Effector memory CD8-positive, alpha-beta T cell (primary cell): Measurements from ENCODE around the gene TPPP.

ENCODE experiments used
- ATAC-seq: fragments of 150-1000 bp; cut with Tn5 transposase; replicated peaks from 2 replicates; pipeline ENCODE4 v1.10.0; 2021; ENCODE audit warnings: mild to moderate bottlenecking, moderate library complexity
- DNase-seq, 3 experiments: peaks; one replicate each; pipeline ENCODE4 v3.0.0; 2021
- H3K27ac Mint-ChIP-seq, 2 donors: one replicate each; pipeline ENCODE4 v1.8.0; 2022; ENCODE audit warnings: mild to moderate bottlenecking in 2 of 2, mixed read lengths in 2 of 2, moderate library complexity in 2 of 2
- H3K27me3 Mint-ChIP-seq, 2 donors: one replicate each; pipeline ENCODE4 v1.8.0; 2022; ENCODE audit warnings: mixed read lengths in 2 of 2
- H3K36me3 Mint-ChIP-seq: one replicate; pipeline ENCODE4 v1.8.0; 2022; ENCODE audit warnings: mild to moderate bottlenecking, moderate library complexity, mixed read lengths; ENCODE audit not compliant: insufficient read depth
- H3K4me1 Mint-ChIP-seq, 2 donors: one replicate each; pipeline ENCODE4 v1.8.0; 2022; ENCODE audit warnings: low read depth in 2 of 2, mixed read lengths in 2 of 2
- H3K4me3 Mint-ChIP-seq, 2 donors: one replicate each; pipeline ENCODE4 v1.8.0; 2022; ENCODE audit warnings: mild to moderate bottlenecking in 2 of 2, mixed read lengths in 2 of 2, moderate library complexity in 2 of 2
- H3K9me3 Mint-ChIP-seq, 2 donors: one replicate each; pipeline ENCODE4 v1.8.0; 2022; ENCODE audit warnings: mixed read lengths in 2 of 2

The TPPP gene

DNA sequence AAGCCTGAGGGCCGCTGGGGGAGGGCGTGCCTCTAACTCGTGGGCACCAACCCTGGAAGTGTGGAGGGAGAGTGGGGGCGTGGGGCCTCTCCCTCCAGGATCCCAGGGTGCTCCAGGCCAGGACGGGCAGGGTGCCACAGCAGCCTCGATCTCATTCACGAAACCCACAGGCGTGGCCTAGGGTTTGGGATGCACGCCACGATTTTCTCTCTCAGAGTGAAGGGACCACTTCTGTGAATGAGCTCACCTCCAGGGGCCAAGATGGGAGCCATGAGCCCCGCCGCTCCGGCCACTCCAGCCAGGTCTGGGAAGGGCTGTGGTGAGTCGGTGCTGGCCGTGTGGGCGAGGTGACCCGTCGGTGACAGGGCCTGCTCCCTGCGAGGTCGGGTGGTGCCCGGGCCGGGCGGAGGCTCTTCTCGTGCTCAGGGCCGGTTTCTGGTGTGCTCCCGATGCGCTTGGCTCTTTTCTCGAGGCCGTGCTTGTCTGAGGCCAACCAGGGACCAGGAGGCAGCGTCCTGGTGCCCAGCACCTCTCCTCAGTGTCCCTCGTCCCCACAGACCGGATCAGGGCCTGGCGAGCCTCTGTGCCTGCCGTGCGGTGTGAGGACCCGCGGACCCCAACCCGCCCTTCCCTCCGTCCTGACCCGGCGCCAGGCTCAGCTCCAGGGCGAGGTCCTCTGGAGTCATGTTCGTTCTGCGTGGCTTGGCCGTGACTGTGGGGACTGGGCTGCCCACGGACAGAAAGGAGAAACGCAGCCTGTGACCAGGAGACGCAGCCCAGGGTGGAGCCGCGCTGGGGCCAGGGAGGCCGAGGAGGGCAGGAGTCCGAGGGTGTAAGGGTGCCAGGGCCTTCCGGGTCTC, 31.0 kb downstream of the TPPP start:
- no peak overlapping the region for H3K4me3 Mint-ChIP-seq
- no peak overlapping the region for H3K27ac Mint-ChIP-seq
- H3K4me1 Mint-ChIP-seq: no peaks in the 10 kb centered on the region
- H3K9me3 Mint-ChIP-seq: no peaks in the 10 kb centered on the region
- ATAC-seq (no peak), DNase-seq (no peak)
- peaks cover 23% of the 10 kb centered on the region for H3K36me3 Mint-ChIP-seq
- no peaks in the 10 kb centered on the region for H3K27me3 Mint-ChIP-seq

DNA sequence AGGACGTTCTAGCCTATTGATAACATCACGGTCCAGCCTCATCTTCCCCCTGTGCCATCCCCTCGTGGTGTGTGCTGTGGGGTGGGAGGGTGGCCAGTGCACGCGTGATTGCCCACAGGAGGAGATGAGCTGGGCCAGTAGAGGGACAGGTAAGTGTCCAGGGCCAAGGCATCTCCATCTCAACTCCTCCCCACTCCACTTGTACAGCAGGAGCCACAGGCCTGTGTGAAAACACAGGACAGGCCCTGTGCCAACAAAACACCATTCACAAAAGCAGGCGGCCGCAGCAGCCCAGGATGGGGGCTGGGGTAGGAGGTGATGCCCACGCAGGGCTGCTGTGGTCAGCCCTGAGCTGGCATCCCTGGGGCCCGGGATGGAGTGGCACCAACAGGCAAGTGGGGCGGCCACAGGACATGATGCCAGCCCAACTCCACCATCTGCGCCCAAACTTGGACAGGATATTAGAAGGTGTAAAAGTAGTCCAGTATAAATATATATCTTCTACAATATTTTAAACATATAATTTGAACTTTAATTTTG, 32.6 kb downstream of the TPPP start:
- ATAC-seq (no peak), DNase-seq (no peak)
- Mint-ChIP-seq H3K36me3 (peaks cover 31% of the 10 kb centered on the region), H3K9me3 (no peaks in the 10 kb centered on the region), H3K27me3 (no peaks in the 10 kb centered on the region), H3K4me1 (no peaks in the 10 kb centered on the region), H3K4me3 (no peak overlapping the region), H3K27ac (peak overlapping the region in 1 of 2 donors; percentile 44)

DNA sequence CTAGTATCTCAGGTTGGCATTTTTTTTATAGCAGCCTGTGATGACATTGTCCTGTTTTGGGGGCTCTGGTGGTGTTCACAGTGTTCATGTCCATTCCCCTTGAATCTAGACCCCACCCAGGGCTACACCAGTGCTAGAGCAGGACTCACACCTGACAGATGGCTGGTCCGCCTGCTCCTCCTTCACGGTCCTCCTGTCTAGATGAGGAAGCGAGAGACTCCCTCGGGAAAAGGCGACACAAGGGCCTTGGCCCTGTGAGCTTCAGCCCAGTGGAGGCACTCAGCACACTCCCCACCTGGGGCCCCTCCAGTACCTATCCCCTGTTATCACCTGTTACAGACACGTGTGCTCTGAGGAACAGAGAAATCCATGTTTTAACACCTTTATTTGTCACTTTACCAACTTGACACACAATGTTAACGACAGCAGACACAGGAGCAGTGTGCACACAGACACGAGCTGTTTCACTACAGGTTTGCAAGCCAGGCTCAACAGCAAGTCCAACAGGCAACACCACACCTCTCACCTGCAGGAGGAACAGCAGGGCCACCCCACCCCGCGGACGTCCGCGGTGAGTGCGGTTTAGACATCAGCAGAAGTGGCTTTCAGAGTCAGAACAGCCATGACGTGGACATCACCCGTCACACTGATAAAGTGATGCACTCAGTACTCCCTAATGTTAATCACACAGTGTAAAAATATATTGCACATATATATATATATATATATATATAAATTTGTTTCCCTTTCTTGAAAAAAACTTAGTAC, 33.5 kb downstream of the TPPP start:
- Mint-ChIP-seq H3K4me3 (no peak overlapping the region), H3K36me3 (peaks cover 34% of the 10 kb centered on the region), H3K9me3 (no peaks in the 10 kb centered on the region), H3K27me3 (no peaks in the 10 kb centered on the region), H3K27ac (peak overlapping the region in 1 of 2 donors; percentile 44), H3K4me1 (no peaks in the 10 kb centered on the region)
- no peak for ATAC-seq
- no peak for DNase-seq

DNA sequence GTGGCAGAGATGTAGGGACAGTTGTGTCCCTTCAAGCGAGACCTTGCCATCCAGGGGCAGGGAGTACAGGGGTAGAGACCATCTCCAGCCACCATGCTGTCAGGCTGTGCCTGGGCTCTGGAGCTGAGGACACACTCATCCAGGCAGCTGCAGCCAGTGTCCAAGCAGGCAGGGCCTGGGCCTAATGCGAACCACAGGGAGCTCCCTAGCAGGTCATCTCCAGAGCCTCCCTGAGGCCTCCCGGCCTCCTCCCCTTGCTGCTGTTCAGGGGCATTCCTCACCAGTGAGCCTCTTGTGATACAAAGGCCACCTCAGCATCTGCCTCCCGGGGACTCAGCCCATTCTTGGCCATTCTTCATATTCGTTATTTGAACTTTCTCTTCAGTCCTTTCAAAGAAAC, 35.0 kb downstream of the TPPP start:
- H3K36me3 Mint-ChIP-seq: peaks cover 33% of the 10 kb centered on the region
- H3K9me3 Mint-ChIP-seq: no peaks in the 10 kb centered on the region
- no peak overlapping the region for H3K27ac Mint-ChIP-seq
- H3K27me3 Mint-ChIP-seq: no peaks in the 10 kb centered on the region
- ATAC-seq (no peak), DNase-seq (no peak)
- H3K4me1 Mint-ChIP-seq: no peaks in the 10 kb centered on the region
- no peak overlapping the region for H3K4me3 Mint-ChIP-seq

DNA sequence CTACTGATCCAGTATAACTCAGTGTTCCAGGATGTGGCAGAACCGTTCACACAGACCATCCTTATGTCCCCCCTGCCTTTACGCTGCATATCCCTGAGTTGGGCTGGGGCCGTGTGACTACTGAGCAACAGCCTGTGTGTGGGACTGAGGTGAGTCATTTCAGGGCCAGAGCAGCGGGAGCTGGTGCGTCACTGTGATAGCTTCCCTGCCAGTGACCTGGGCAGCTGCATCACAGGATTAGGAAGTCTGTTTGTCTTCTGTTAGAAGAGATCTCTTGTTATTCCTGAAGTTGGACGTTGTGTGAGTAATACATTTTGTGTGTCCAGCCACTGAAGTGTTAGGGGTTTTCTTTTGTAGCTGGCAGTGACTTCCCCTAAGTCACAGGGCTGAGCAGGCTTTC, 35.6 kb downstream of the TPPP start:
- H3K9me3 Mint-ChIP-seq: no peaks in the 10 kb centered on the region
- DNase-seq (no peak), ATAC-seq (no peak)
- H3K4me3 Mint-ChIP-seq: no peak overlapping the region
- H3K27ac Mint-ChIP-seq: no peak overlapping the region
- H3K36me3 Mint-ChIP-seq: peaks cover 33% of the 10 kb centered on the region
- H3K4me1 Mint-ChIP-seq: no peaks in the 10 kb centered on the region
- H3K27me3 Mint-ChIP-seq: no peaks in the 10 kb centered on the region

DNA sequence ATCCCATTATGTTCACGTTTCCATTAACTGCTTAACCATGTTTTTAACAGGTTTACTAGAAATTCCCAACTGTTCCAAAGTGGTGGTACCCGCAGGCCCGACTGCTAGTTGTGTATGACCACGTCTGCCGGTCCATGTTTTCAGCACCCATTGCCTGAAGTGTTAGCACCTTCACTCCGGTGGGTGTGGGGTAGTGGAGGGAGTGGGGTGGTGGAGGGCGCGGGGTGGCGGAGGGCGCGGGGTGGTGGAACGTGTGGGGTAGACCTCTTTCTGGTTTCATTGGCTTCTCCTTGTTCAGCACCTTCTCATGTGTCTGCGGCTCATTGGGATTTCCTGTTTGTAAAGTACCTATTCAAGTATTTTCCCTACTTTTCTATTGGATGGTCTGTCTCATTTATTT, 37.7 kb downstream of the TPPP start:
- DNase-seq (no peak), ATAC-seq (no peak)
- Mint-ChIP-seq H3K4me3 (no peak overlapping the region), H3K9me3 (no peaks in the 10 kb centered on the region), H3K27ac (no peak overlapping the region), H3K27me3 (no peaks in the 10 kb centered on the region), H3K36me3 (peaks cover 33% of the 10 kb centered on the region), H3K4me1 (no peaks in the 10 kb centered on the region)

DNA sequence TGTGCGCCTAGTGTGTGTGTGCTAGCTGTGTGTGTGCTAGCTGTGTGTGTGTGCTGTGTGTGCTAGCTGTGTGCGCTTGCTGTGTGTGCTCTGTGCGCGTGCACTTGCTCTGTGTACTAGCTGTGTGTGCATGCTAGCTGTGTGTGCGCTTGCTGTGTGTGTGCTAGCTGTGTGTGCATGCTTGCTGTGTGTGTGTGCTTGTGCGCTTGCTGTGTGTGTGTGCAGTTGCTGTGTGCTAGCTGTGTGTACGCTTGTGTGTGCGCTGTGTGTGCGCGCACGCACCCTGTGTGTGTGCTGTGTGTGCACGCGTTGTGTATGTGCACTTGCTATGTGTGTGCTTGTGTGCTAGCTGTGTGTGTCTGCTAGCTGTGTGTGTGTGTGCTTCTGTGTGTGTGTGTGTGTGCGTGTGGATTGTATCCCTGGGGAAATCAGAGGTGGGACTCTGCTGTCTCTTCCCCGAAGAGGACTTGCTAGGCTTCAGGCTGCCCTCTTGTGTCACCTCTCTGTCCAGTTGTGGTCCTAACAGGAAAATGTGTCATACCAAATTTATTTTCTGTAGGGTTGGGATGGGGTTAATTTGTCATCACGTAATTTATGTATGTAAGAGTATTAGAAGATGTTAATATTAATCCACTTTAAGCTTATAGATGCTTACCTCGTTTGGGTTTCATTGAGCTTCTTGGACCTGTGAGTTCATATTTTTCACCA, 38.9 kb downstream of the TPPP start:
- ATAC-seq (no peak), DNase-seq (no peak)

DNA sequence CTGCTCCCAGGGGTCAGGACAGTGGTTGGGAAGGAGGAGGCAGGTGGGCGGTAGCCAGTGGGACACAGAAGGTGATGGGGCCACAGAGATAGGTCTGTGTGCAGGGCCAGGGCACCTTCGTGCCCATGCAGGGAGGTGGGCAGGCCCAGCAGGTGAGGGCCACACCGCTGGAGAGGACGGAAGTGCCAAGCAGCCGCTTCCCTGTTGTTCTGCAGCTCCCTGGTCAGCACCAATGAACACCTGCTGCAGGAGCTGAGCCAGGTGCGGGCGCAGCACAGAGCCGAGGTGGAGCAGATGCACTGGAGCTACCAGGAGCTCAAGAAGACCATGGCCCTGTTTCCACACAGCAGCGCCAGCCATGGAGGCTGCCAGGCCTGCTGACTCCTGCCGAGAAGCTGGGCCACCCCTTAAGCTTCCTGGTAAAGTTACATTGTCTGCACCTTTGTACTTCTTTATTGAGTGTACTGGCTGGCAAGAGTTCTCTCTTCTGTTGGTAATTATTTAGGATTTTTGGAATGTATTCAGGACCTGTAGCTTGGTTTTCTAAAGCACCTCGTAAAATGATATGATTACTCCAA, 40.3 kb downstream of the TPPP start:
- DNase-seq (no peak), ATAC-seq (no peak)
- H3K27ac Mint-ChIP-seq: peak overlapping the region in 1 of 2 donors; percentile 35
- H3K36me3 Mint-ChIP-seq: peaks cover 23% of the 10 kb centered on the region
- no peaks in the 10 kb centered on the region for H3K4me1 Mint-ChIP-seq
- no peaks in the 10 kb centered on the region for H3K27me3 Mint-ChIP-seq
- H3K9me3 Mint-ChIP-seq: no peaks in the 10 kb centered on the region
- no peak overlapping the region for H3K4me3 Mint-ChIP-seq

More for the DNA sequence above, 38.9 kb downstream of the TPPP start:
- H3K4me3 Mint-ChIP-seq: no peak overlapping the region
- peak overlapping the region in 1 of 2 donors; percentile 64 for H3K27ac Mint-ChIP-seq
- H3K27me3 Mint-ChIP-seq: no peaks in the 10 kb centered on the region
- peaks cover 30% of the 10 kb centered on the region for H3K36me3 Mint-ChIP-seq
- no peaks in the 10 kb centered on the region for H3K9me3 Mint-ChIP-seq
- H3K4me1 Mint-ChIP-seq: no peaks in the 10 kb centered on the region

DNA sequence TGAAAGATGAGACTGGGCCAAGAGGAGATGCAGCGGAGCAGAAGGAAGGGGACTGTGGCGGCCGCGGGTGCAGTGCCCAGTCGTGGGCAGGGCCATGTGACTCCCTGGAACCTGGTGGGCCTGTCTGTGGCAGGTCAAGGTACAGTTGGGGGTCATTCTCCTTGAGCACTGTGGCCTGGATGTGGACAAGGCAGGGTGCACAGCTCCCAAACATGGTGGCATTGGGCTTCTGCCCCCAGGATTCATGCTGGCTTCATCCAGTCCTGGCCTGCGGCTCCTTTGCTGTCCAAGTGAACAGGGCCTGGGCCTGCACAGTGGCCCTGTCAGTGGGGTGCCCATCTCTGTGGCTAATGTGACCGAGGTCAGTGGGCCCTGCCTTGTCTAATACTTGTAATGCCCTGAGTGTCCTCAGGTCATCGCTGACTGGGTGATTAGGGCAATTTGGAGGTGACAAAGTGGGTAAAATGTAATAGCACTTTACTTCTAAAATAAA, 41.1 kb downstream of the TPPP start:
- no peak overlapping the region for H3K4me3 Mint-ChIP-seq
- H3K4me1 Mint-ChIP-seq: no peaks in the 10 kb centered on the region
- H3K9me3 Mint-ChIP-seq: no peaks in the 10 kb centered on the region
- H3K36me3 Mint-ChIP-seq: peaks cover 23% of the 10 kb centered on the region
- ATAC-seq: no peak
- H3K27ac Mint-ChIP-seq: peak overlapping the region in 1 of 2 donors; percentile 35
- no peaks in the 10 kb centered on the region for H3K27me3 Mint-ChIP-seq
- DNase-seq: no peak

DNA sequence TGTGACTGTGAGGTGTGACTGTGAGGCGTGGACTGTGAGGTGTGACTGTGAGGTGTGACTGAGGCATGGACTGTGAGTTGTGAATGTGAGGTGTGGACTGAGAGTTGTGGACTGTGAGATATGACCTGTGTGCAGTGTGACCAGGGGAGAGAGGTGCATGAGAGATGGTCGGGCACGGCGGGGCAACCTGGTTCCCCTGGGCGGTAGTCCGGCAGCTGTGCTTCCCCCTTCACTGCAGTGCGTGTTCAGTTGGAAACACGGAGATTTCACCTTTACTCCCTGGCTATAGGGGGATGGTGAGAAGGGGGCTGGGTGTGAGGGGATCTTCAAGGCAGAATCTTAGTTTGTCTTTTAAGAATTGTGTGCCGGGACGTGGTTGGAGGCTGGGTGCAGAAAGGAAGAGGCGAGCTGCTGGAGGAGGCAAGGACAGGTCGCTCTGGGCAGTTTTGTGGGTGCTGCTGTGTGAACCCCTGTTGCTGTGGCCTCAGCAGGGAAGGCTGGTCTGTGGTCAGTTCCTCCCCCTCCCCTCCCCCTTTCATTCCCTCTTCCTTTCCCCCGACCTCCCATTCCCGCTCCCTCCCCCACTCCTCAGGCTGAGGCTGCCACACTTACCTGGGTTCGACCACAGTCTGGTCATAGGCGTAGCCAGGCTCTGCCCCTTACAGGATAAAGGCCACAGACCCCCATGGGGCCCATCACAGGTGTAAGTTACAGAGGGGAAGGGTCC, 41.7 kb downstream of the TPPP start:
- Mint-ChIP-seq H3K4me1 (no peaks in the 10 kb centered on the region), H3K9me3 (no peaks in the 10 kb centered on the region)
- no peak for ATAC-seq

DNA sequence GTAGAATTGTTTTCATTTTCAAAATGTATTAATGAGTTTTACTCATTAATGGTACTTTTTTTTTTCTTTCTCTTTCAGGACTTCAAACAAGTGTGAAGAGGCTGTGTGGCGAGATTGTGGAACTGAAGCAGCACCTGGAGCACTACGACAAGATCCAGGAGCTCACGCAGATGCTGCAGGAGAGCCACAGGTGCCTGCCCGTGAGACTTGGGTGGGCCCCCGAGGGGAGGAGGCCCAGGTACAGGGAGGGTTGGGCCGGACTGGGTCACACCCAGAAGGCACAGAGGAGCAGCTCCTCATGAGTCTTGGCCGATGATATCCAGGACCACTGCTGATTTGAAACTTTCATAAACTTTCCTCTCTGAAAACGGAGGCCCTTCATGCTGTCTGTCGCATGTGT, 45.4 kb downstream of the TPPP start:
- H3K27me3 Mint-ChIP-seq: no peaks in the 10 kb centered on the region
- H3K9me3 Mint-ChIP-seq: no peaks in the 10 kb centered on the region
- H3K4me1 Mint-ChIP-seq: no peaks in the 10 kb centered on the region
- H3K4me3 Mint-ChIP-seq: no peak overlapping the region
- peaks cover 10% of the 10 kb centered on the region for H3K36me3 Mint-ChIP-seq
- ATAC-seq (no peak), DNase-seq (no peak)
- H3K27ac Mint-ChIP-seq: no peak overlapping the region

More for the DNA sequence above, 41.7 kb downstream of the TPPP start:
- no peak for DNase-seq
- Mint-ChIP-seq H3K27me3 (no peaks in the 10 kb centered on the region), H3K4me3 (no peak overlapping the region), H3K27ac (no peak overlapping the region), H3K36me3 (peaks cover 20% of the 10 kb centered on the region)

DNA sequence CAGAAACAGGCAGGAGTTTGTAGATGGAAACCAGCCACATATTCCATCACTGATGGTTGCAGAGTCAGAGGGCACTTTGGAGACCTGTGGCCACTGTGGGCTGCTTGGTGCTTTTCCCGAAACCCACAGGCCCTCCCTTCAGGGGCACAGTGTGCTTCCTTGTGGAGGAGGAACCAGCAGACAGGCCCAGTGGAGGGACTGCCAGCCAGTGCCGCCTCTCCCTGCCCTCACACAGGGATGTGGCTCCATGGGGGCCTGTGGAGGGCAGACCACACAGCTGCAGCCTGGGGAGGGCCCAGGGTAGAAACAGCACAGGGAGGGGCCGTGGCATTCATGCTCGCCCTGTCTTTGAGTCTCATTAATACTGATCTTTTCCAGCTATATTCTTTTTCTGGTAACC, 45.8 kb downstream of the TPPP start:
- H3K27ac Mint-ChIP-seq: no peak overlapping the region
- H3K9me3 Mint-ChIP-seq: no peaks in the 10 kb centered on the region
- H3K4me1 Mint-ChIP-seq: no peaks in the 10 kb centered on the region
- ATAC-seq (no peak), DNase-seq (no peak)
- no peaks in the 10 kb centered on the region for H3K27me3 Mint-ChIP-seq
- peaks cover 12% of the 10 kb centered on the region for H3K36me3 Mint-ChIP-seq
- H3K4me3 Mint-ChIP-seq: no peak overlapping the region
